ENCODE data around the gene KDM5A.
"Not testable (repeated sequence)": the region's sequence is repeated elsewhere in the genome, so short reads cannot be mapped to it uniquely, and the experiment has no call there.

Gene KDM5A

DNA sequence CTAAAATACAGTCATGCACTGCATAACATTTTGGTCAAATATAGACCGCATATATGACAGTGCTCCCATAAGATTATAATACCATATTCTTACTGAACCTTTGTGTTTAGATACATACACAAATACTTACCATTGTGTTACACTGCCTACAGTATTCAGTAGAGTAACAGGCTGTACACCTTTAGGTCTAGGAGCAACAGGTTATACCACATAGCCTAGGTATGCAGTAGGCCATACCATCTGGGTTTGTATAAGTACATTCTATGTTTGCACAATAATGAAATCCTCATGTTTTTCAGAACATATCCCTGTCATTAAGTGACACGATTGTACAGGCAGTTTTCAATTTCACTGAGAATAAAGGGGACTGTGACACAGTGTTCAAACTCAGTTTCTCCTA lies 22.3 kb downstream of the KDM5A start:
- CTCF ChIA-PET: no interaction called here
- Mint-ChIP-seq H3K4me1 (no peaks in the 10 kb centered on the region), H3K27me3 (no peaks in the 10 kb centered on the region), H3K4me3 (no peak overlapping the region), H3K9me3 (peaks cover 5% of the 10 kb centered on the region), H3K27ac (no peak overlapping the region), H3K36me3 (peaks cover 80% of the 10 kb centered on the region)
- no peak for DNase-seq

DNA sequence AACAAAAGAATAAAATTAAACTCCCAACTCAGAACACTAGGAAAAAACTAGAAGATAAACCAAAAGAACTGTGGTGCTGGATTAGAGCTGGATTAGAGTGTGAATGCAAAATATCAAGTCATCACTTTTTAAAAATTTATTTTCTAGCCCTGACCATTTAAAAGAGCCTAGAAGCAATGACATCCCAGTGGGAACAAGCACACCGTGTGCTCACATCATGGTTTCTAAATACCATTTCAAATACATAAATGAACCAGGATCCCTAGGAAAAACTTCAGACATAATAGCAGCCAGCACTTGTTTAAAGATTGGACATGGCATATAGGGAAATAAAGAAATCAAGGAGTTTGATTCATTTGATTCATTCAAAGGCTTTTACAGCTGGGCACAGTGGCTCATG lies 30.0 kb downstream of the KDM5A start:
- Mint-ChIP-seq H3K9me3 (no peaks in the 10 kb centered on the region), H3K4me1 (no peaks in the 10 kb centered on the region), H3K27ac (no peak overlapping the region), H3K27me3 (no peaks in the 10 kb centered on the region), H3K4me3 (no peak overlapping the region), H3K36me3 (peaks cover 67% of the 10 kb centered on the region)
- CTCF ChIA-PET: no interaction called here
- DNase-seq: no peak

DNA sequence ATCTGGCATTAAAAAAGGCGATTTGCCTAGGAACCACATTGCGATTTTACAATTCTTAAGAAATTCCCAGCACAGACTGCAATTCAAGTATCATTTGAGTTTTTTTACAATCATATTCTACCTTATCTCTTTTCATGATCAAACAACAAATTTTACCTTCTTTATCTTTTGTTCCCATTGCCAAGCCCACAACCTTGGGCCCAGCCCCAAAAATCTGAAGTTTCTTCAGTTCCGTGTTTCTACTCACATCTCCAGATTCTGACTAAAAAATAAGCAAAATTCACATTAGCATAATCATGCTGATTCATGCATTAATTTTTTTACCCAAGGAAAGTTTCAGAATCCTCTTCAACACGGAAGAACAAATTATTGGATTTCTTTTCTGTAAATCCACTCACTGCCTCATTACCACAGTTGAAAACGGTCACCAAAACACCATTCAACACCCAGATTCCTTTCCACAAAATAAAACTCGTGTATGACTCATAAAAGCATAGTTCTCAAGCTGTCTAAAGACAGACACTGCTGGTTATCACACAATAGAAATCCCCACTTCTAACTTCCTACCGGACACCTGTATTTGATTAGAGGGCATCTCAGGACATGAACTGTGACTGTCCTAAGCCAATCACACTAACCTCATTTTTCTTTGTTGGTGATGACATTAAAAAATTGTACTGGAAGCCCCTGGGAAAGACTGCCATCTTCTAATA lies 32.7 kb downstream of the KDM5A start:
- H3K4me1 Mint-ChIP-seq: no peaks in the 10 kb centered on the region
- CTCF ChIA-PET: no interaction called here
- no peak overlapping the region for H3K27ac Mint-ChIP-seq
- H3K27me3 Mint-ChIP-seq: no peaks in the 10 kb centered on the region
- no peaks in the 10 kb centered on the region for H3K9me3 Mint-ChIP-seq
- H3K36me3 Mint-ChIP-seq: peaks cover 64% of the 10 kb centered on the region
- no peak for DNase-seq
- no peak overlapping the region for H3K4me3 Mint-ChIP-seq

DNA sequence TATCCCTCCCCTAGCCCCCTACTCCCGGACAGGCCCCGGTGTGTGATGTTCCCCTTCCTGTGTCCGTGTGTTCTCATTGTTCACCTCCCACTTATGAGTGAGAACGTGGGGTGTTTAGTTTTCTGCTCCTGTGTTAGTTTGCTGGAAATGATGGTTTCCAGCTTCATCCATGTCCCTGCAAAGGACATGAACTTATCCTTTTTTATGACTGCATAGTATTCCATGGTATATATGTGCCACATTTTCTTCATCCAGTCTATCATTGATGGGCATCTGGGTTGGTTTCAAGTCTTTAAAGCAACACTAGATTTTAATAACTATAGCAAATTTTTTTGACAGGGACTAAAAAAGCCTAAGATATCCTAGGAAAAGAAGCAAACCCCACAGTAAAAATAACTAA lies 37.9 kb downstream of the KDM5A start:
- CTCF ChIA-PET: interaction anchor here (0.6 kb wide), 1 partner anchor 952 kb away, joined by 3 read pairs; no protein-coding TSS in a partner anchor
- not testable (repeated sequence) for H3K9me3 Mint-ChIP-seq, H3K27ac Mint-ChIP-seq, DNase-seq, H3K4me3 Mint-ChIP-seq, H3K4me1 Mint-ChIP-seq, H3K27me3 Mint-ChIP-seq
- H3K36me3 Mint-ChIP-seq: peaks cover 64% of the 10 kb centered on the region

DNA sequence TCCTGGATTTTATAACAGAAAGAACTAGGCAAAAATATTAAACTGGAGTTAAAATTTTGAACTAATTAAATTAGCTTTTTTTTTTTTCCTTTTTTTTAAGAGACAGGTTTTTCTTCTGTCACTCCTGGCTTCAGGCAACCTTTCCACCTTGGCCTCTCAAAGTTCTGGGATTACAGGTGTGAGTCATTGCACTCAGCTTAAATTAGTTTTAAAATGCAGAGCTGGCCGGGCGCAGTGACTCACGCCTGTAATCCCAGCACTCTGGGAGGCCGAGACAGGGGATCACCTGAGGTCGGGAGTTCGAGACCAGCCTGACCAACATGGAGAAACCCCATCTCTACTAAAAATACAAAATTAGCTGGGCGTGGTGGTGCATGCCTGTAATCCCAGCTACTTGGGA lies 39.5 kb downstream of the KDM5A start:
- peaks cover 66% of the 10 kb centered on the region for H3K36me3 Mint-ChIP-seq
- H3K27ac Mint-ChIP-seq, H3K4me1 Mint-ChIP-seq, CTCF ChIA-PET, H3K4me3 Mint-ChIP-seq, H3K9me3 Mint-ChIP-seq, DNase-seq, H3K27me3 Mint-ChIP-seq: not testable (repeated sequence)

DNA sequence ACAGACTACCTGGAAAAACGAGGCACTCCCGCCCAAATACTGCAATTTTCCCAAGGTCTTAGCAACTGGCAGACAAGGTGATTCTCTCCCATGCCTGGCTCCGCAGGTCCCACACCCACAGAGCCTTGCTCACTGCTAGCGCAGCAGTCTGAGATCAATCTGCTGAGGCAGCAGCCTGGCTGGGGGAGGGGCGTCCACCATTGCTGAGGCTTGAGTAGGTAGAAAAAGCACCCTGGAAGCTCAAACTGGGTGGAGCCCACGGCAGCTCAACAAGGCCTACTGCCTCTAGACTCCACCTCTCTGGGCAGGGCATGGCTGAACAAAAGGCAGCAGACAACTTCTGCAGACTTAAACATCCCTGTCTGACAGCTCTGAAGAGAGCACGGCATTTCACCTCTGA lies 46.1 kb downstream of the KDM5A start:
- DNase-seq, H3K4me3 Mint-ChIP-seq, H3K9me3 Mint-ChIP-seq, H3K27me3 Mint-ChIP-seq, H3K4me1 Mint-ChIP-seq, H3K27ac Mint-ChIP-seq, CTCF ChIA-PET: not testable (repeated sequence)
- H3K36me3 Mint-ChIP-seq: peaks cover 75% of the 10 kb centered on the region

DNA sequence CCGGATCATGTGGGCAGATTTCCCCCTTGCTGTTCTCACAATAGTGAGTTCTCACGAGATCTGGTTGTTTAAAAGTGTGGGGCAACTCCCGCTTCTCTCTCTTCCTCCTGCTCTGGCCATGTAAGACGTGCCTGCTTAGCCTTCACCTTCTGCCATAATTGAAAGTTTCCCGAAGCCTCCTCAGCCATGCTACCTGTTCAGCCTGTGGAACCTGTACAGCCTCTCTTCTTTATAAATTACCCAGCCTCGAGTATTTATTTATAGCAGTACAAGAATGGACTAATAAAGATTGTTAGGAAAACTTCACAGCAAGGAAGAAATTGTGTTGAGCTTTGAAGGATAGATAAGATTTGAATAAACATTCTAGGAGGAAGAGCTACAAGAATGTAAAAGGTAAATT lies 52.1 kb downstream of the KDM5A start:
- Mint-ChIP-seq H3K9me3 (no peaks in the 10 kb centered on the region), H3K36me3 (peaks cover 55% of the 10 kb centered on the region), H3K27ac (no peak overlapping the region), H3K27me3 (no peaks in the 10 kb centered on the region), H3K4me3 (no peak overlapping the region), H3K4me1 (no peaks in the 10 kb centered on the region)
- DNase-seq: no peak
- CTCF ChIA-PET: no interaction called here

DNA sequence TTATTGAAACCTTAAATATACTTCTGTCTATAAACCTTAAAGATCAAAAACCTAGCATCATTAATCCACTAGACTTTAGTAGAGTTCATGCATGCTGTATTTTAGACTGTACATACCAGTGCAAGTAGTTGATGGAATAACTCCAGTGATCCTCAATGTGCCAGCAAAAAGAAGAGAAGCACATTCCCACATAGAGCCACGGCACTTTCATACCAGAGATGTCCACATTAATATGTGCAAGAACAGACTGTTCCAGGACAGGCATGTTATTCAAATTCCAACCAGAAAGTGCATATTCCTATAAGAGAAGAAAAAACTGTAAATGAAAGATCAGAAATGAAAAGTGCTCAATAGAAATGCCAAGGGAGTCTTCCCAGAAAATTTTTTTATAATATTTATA lies 55.0 kb downstream of the KDM5A start:
- Mint-ChIP-seq H3K9me3 (no peaks in the 10 kb centered on the region), H3K36me3 (peaks cover 55% of the 10 kb centered on the region), H3K27me3 (no peaks in the 10 kb centered on the region), H3K4me3 (no peak overlapping the region), H3K4me1 (no peaks in the 10 kb centered on the region), H3K27ac (no peak overlapping the region)
- CTCF ChIA-PET: no interaction called here
- no peak for DNase-seq

DNA sequence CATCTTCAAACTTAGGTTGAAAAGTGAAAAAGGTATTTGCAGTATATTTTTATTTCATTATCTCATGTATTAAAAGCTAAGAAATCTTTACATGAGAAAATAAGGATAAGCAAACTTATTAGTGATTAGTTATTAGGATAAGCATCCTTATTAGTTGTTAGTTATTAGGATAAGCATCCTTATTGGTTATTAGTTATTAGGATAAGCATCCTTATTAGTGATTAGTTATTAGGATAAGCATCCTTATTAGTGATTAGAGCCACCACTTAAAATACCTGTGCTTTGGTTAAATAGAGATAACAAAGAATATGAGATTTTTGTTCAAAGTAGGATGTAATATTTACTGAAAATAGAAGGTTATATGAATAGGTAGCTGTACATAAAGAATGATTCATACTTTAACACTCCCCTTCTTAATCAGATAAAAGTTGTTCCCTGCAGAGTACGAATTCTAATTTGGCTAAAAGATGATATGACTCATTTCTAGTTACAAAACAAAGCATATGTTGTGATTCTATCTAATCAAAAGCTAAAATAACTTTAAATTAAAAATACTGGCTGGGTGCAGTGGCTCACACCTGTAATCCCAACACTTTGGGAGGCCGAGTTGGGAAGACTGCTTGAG lies 56.4 kb downstream of the KDM5A start:
- no peak for DNase-seq
- Mint-ChIP-seq H3K4me1 (no peaks in the 10 kb centered on the region), H3K36me3 (peaks cover 55% of the 10 kb centered on the region), H3K27me3 (no peaks in the 10 kb centered on the region), H3K9me3 (no peaks in the 10 kb centered on the region), H3K27ac (no peak overlapping the region), H3K4me3 (no peak overlapping the region)
- CTCF ChIA-PET: no interaction called here

DNA sequence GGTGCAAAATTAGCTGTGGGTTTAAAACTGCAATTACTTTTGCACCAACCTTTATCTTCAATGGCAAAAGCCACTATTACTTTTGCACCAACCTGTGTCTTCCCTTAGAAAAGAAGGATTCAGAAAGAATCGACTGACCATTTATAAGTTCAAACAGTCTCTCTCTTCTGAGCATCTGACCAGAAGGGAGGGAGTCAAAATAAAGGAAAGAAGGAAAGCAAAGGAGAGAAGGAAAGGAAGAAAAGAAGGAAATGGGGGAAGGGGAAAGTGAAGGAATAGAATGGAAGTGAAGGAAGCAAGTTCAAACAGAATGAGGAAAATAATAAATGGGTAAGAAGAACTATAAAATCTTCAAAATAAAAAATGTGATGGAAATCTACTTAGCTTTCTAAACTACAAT lies 57.8 kb downstream of the KDM5A start:
- no peak overlapping the region for H3K4me3 Mint-ChIP-seq
- H3K27me3 Mint-ChIP-seq: no peaks in the 10 kb centered on the region
- peaks cover under 1% of the 10 kb centered on the region for H3K4me1 Mint-ChIP-seq
- no peak overlapping the region for H3K27ac Mint-ChIP-seq
- CTCF ChIA-PET: no interaction called here
- H3K9me3 Mint-ChIP-seq: no peaks in the 10 kb centered on the region
- peaks cover 55% of the 10 kb centered on the region for H3K36me3 Mint-ChIP-seq
- no peak for DNase-seq

DNA sequence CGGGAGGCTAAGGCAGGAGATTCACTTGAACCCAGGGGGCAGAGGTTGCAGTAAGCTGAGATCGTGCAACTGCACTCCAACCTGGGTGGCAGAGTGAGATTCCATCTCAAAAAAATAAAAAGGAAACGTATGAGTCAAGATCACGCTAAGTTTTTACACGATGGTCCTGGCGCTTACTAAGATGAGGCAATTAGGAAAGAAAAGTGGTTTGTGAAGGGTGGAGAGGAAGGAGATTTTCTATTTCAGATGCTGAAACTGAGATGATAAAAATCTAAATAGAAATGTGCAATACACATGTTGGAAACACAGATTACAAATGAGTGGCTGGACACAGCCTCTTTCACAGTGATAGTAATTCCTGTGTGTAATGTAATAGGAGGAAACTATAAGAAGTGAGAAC lies 63.2 kb downstream of the KDM5A start:
- Mint-ChIP-seq H3K36me3 (peaks cover 57% of the 10 kb centered on the region), H3K9me3 (no peaks in the 10 kb centered on the region), H3K27me3 (no peaks in the 10 kb centered on the region), H3K4me3 (no peak overlapping the region), H3K27ac (no peak overlapping the region), H3K4me1 (peaks cover 4% of the 10 kb centered on the region)
- no peak for DNase-seq
- CTCF ChIA-PET: no interaction called here

DNA sequence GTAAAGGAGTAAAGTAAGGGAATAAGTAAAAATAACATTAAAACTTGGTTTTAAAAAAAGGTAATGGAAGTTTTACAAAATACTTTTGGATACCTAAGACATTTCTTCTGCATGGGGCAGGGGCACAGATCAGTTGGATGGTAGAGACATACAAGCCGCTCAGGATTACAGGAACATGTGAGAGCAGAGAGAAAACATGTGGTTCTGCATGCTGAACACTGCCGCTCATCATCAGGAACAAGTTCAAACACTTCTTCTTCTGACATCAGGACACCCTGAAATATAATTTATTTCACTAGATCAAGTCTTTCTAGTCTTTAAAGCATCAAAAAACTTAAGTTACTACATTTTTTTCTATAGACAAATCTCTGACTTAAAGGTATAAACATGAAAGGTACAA lies 65.6 kb downstream of the KDM5A start:
- H3K36me3 Mint-ChIP-seq: peaks cover 62% of the 10 kb centered on the region
- CTCF ChIA-PET: no interaction called here
- no peaks in the 10 kb centered on the region for H3K9me3 Mint-ChIP-seq
- H3K4me1 Mint-ChIP-seq: peaks cover 4% of the 10 kb centered on the region
- no peaks in the 10 kb centered on the region for H3K27me3 Mint-ChIP-seq
- H3K27ac Mint-ChIP-seq: no peak overlapping the region
- no peak for DNase-seq
- H3K4me3 Mint-ChIP-seq: no peak overlapping the region

DNA sequence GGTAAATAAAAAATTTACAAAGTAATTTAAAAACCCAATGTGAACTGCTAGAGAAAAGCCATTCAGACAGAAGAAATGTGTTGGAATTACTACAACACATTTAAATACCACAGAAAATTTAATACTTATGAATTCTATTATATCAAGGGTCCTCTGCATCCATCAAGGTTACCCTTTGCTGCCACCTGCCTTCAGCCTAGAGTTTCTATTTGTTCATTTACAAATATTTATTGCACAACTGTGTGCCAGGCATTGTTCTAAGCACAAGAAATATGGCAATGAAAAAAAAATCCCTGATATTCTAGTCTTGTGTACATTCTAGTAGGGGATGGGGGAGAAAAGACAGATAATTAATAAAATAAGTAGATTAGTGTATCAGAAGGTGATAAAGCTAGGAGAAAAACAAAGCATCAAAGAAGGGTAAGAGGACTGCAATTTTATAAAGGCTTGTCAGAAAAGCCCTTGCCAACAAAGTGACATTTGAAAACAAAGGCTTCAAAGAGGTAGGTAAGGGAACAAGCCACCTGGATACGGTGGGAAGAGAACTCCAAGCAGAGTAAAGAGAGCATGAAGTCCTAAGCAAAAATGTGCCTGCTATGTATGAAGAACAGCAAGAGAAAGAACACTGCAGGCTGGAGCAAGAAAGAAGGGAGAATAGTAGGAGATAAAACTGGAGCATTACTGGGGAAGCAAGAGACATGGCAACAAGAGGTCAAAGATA lies 67.4 kb downstream of the KDM5A start:
- H3K4me1 Mint-ChIP-seq: peaks cover 4% of the 10 kb centered on the region
- DNase-seq: no peak
- CTCF ChIA-PET: no interaction called here
- H3K9me3 Mint-ChIP-seq: no peaks in the 10 kb centered on the region
- no peak overlapping the region for H3K27ac Mint-ChIP-seq
- peaks cover 65% of the 10 kb centered on the region for H3K36me3 Mint-ChIP-seq
- no peaks in the 10 kb centered on the region for H3K27me3 Mint-ChIP-seq
- H3K4me3 Mint-ChIP-seq: no peak overlapping the region

DNA sequence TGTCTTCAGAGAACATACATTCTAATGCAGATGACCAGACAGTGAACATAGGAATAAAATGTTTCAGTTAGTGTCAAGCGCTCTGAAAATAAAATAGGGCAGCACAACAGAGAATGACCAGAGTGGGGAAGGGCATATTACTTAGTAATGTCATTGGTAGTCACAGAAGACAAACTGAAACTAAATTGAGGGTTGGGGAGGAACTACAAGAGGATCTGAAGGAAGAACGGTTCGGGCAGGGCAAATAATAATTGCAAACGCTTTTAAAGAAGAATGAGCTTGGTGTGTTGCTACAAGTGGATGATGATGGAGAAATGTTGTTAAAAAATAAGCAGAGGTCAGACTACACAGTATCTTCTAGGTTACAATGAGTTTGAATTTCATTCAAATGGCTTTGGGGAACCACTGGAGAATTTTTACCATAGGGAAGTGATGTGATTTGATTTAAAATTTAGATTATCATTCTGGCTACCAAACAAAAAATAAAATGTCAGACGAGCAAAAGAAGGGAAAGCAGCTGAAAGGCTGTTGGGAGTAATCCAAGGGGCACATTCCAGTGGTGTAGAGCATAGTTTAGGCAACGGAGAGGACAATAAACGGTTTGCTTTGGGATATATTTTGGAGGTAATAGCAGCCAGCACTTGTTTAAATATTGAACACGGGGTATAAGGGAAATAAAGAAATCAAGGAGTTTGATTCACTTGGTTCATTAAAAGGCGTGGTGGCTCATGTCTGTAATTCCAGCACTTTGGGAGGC lies 70.2 kb downstream of the KDM5A start:
- H3K36me3 Mint-ChIP-seq: peaks cover 55% of the 10 kb centered on the region
- CTCF ChIA-PET: no interaction called here
- H3K27ac Mint-ChIP-seq: no peak overlapping the region
- no peak overlapping the region for H3K4me3 Mint-ChIP-seq
- H3K27me3 Mint-ChIP-seq: no peaks in the 10 kb centered on the region
- no peaks in the 10 kb centered on the region for H3K4me1 Mint-ChIP-seq
- no peaks in the 10 kb centered on the region for H3K9me3 Mint-ChIP-seq
- no peak for DNase-seq

Measured in activated naive CD4-positive, alpha-beta T cell treated with anti-CD3 and anti-CD28 coated beads, Interleukin-2, amount 10 ng/mL, durations not matched to agents 7 days and 5 days (primary cell).